Mesodermal cell (in vitro differentiated cells): ENCODE results near the gene PRM1.

Source experiments
- H3K27ac ChIP-seq: 2 replicates; pipeline ENCODE4 v1.7.0; 2013; ENCODE audit warnings: mild to moderate bottlenecking, low read depth, low read length, moderate library complexity; ENCODE audit not compliant: severe bottlenecking
- H3K36me3 ChIP-seq: 2 replicates; pipeline ENCODE4 v1.7.1; 2013; ENCODE audit warnings: mild to moderate bottlenecking, low read length, moderate library complexity; ENCODE audit not compliant: control insufficient read depth, insufficient read depth
- H3K4me1 ChIP-seq: one replicate; pipeline ENCODE4 v1.7.1; 2013; ENCODE audit warnings: mild to moderate bottlenecking, low read length; ENCODE audit not compliant: insufficient read depth, control insufficient read depth, poor library complexity, severe bottlenecking
- H3K4me3 ChIP-seq: 2 replicates; pipeline ENCODE4 v1.7.0; 2013; ENCODE audit warnings: low read length, control low read depth, mild to moderate bottlenecking; ENCODE audit not compliant: insufficient read depth, poor library complexity, severe bottlenecking; ENCODE audit errors: extremely low read depth
- H3K9me3 ChIP-seq: 2 replicates; pipeline ENCODE4 v1.7.1; 2013; ENCODE audit warnings: mild to moderate bottlenecking, low read length, moderate library complexity; ENCODE audit not compliant: control insufficient read depth
- WGBS, 2 experiments: methylation state at CpG; one replicate each; pipeline ENCODE4 v1.1.5; 2013; ENCODE audit warnings: missing lambda C conversion rate in 2 of 2; ENCODE audit not compliant: insufficient coverage in 2 of 2; 5-methylcytosine and 5-hydroxymethylcytosine counted together

The PRM1 gene

GRCh38 chr16:11268921-11269375 is 12.2 kb downstream of the PRM1 start, which contains the start of gene TNP2:
Gene TNP2, minus strand, starts transcription at chr16:11269325. Its CDS starts 63 bp downstream, at chr16:11269262.
- Histone ChIP-seq H3K9me3 (no peaks in the 10 kb centered on the region), H3K4me1 (peaks cover 4% of the 10 kb centered on the region), H3K4me3 (no peak within 1 kb of the TSS), H3K36me3 (no peaks in the 10 kb centered on the region), H3K27ac (no peak within 1 kb of the TSS)
- WGBS, 2 experiments: 96 to 100% methylated on average over 4 to 8 of the region's 11 CpGs

- WGBS, 2 experiments: 81 to 99% methylated on average over 7 of the region's 7 CpGs
- no peaks in the 10 kb centered on the region for H3K4me1 ChIP-seq
- no peak overlapping the region for H3K4me3 ChIP-seq
- H3K36me3 ChIP-seq: no peaks in the 10 kb centered on the region
- H3K9me3 ChIP-seq: no peaks in the 10 kb centered on the region
- H3K27ac ChIP-seq: no peak overlapping the region
Measured at GRCh38 chr16:11265124-11265523, 16.0 kb downstream of the PRM1 start.

GRCh38 chr16:11264155-11264832 is 16.8 kb downstream of the PRM1 start:
- WGBS, 2 experiments: 91 to 95% methylated on average over 6 of the region's 9 CpGs
- no peak overlapping the region for H3K27ac ChIP-seq
- no peaks in the 10 kb centered on the region for H3K36me3 ChIP-seq
- no peak overlapping the region for H3K4me3 ChIP-seq
- no peaks in the 10 kb centered on the region for H3K4me1 ChIP-seq
- H3K9me3 ChIP-seq: no peaks in the 10 kb centered on the region

DNA sequence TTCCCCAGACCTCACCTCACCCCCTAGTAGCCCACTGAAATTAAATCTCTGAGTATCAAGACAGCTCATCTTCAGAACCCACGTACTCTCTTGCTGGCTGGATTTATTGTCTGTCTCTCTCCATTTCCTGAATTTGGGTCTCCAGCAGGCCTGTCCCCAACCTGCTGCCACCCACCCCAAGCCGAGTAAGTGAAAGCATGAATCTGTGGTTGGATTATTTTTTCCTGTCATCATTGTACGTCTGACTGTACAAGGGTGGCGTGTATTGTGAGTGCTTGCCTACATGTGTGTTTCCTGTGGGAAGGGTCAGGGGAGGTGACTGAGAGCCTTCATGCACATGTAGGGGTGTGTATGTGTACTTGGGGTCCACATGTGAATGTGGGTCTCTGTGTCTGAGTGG is 17.4 kb downstream of the PRM1 start:
- 90 to 96% methylated on average over 3 to 4 of the region's 4 CpGs for WGBS, 2 experiments
- H3K36me3 ChIP-seq: no peaks in the 10 kb centered on the region
- no peaks in the 10 kb centered on the region for H3K9me3 ChIP-seq
- no peak overlapping the region for H3K4me3 ChIP-seq
- no peak overlapping the region for H3K27ac ChIP-seq
- H3K4me1 ChIP-seq: no peaks in the 10 kb centered on the region

GRCh38 chr16:11262915-11263314 is 18.2 kb downstream of the PRM1 start:
- Histone ChIP-seq H3K4me1 (no peaks in the 10 kb centered on the region), H3K27ac (no peak overlapping the region), H3K9me3 (no peaks in the 10 kb centered on the region), H3K36me3 (no peaks in the 10 kb centered on the region), H3K4me3 (no peak overlapping the region)
- 93 to 94% methylated on average over 5 to 8 of the region's 8 CpGs for WGBS, 2 experiments

GRCh38 chr16:11260596-11260966 is 20.5 kb downstream of the PRM1 start:
- no peaks in the 10 kb centered on the region for H3K36me3 ChIP-seq
- no peaks in the 10 kb centered on the region for H3K9me3 ChIP-seq
- no peak overlapping the region for H3K4me3 ChIP-seq
- 62 to 81% methylated on average over 3 of the region's 3 CpGs for WGBS, 2 experiments
- H3K4me1 ChIP-seq: peaks cover 4% of the 10 kb centered on the region
- no peak overlapping the region for H3K27ac ChIP-seq

DNA sequence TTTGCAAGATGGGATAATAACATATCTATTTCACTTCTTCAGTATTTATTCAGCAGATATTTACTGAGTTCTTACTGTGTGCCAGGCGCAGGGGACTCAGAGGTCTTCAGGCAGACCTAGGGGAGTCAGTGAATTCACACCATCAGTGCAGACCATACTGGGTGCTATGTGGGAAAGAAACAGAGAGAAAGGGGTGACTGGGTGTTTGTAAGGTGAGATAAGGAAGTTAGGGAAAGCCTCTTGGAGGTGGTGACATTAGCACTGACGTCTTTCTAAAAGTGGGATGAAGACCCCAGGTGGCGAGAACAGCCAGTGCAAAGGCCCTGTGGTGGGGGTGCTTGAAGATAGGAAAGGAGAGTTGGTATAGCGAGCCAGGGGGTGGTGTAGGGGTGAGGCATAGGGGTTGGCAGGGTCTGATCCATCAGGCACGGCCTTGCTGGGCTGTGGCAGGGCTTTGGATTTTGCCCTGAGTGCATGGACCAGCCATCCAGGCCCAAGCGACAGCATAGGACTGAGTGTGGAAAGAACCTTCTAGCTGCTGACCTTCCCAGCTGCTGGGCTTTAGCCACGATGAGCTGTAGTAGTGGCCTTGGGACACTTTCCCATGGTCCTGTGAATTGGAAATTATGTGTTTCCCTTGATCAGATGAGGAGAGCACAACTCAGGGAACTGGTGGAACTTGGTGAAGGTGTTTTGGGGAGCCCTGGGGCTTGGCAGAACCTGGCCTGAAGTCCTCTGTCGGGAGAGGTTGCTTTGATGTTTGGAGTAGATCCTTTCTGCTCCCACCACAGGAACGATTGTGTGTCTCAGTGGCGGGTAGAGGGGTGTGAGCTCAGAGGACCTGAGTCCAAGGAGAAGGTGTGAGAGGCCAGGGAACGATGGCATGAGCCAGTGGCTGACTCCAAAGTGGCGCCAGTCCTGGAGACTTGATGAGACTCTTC is 21.2 kb downstream of the PRM1 start:
- H3K27ac ChIP-seq: no peak overlapping the region
- WGBS, 2 experiments: 81 to 83% methylated on average over 7 to 11 of the region's 12 CpGs
- no peaks in the 10 kb centered on the region for H3K9me3 ChIP-seq
- peaks cover 4% of the 10 kb centered on the region for H3K4me1 ChIP-seq
- no peak overlapping the region for H3K4me3 ChIP-seq
- H3K36me3 ChIP-seq: no peaks in the 10 kb centered on the region

- Histone ChIP-seq H3K27ac (no peak overlapping the region), H3K9me3 (no peaks in the 10 kb centered on the region), H3K4me1 (peaks cover 6% of the 10 kb centered on the region), H3K4me3 (no peak overlapping the region), H3K36me3 (peaks cover 4% of the 10 kb centered on the region)
- 94% methylated on average over 13 to 14 of the region's 15 CpGs for WGBS, 2 experiments
Measured at GRCh38 chr16:11258553-11259492, 22.3 kb downstream of the PRM1 start.

GRCh38 chr16:11257131-11257938 is 23.8 kb downstream of the PRM1 start:
- H3K4me1 ChIP-seq: peaks cover 12% of the 10 kb centered on the region
- no peaks in the 10 kb centered on the region for H3K9me3 ChIP-seq
- WGBS, 2 experiments: 39 to 47% methylated on average over 12 to 13 of the region's 21 CpGs
- no peak overlapping the region for H3K27ac ChIP-seq
- H3K36me3 ChIP-seq: peaks cover 10% of the 10 kb centered on the region
- peak overlapping the region; percentile 70 for H3K4me3 ChIP-seq
